Activated CD4-positive, alpha-beta T cell treated with anti-CD3 and anti-CD28 coated beads for 36 hours (primary cell): ENCODE measurements around the gene UBXN1. TPM values are rescaled to one million over a fixed set of nuclear protein-coding genes. Genes with fewer than 3 reads are reported as not detected.
"Not testable (repeated sequence)": the region's sequence is repeated elsewhere in the genome, so short reads cannot be mapped to it uniquely, and the experiment has no call there.

Experiments
- ATAC-seq: fragments of 200-7000 bp; cut with Tn5 transposase; one replicate; pipeline ENCODE4 v1.10.0; 2021; ENCODE audit warnings: mild to moderate bottlenecking, moderate library complexity
- CTCF ChIA-PET: fragments of 350-600 bp; sonication (Branson Sonifier 250); formaldehyde crosslinking; loops from one replicate; lab custom pipeline; 2021; ENCODE audit warnings: antibody characterized with exemption; lab: Charles Lee
- POLR2A ChIA-PET: fragments of 350-600 bp; sonication (Branson Sonifier 250); formaldehyde crosslinking; loops from one replicate; lab custom pipeline; 2021; ENCODE audit warnings: antibody characterized with exemption, inconsistent platforms; lab: Charles Lee
- DNase-seq: peaks from one replicate; pipeline ENCODE4 v3.0.0-alpha.2; 2020
- H3K27ac Mint-ChIP-seq: one replicate; pipeline ENCODE4 v1.8.0; 2021; ENCODE audit warnings: mixed read lengths
- H3K27me3 Mint-ChIP-seq: one replicate; pipeline ENCODE4 v1.8.0; 2021; ENCODE audit warnings: mixed read lengths
- H3K36me3 Mint-ChIP-seq: one replicate; pipeline ENCODE4 v1.8.0; 2021; ENCODE audit warnings: low read depth, mixed read lengths
- H3K4me1 Mint-ChIP-seq: one replicate; pipeline ENCODE4 v1.8.0; 2021; ENCODE audit warnings: mixed read lengths
- H3K4me3 Mint-ChIP-seq: one replicate; pipeline ENCODE4 v1.8.0; 2021; ENCODE audit warnings: mild to moderate bottlenecking, moderate library complexity, mixed read lengths
- H3K9me3 Mint-ChIP-seq: one replicate; pipeline ENCODE4 v1.8.0; 2021; ENCODE audit warnings: low read depth, mixed read lengths
- intact Hi-C, 2 experiments: fragments of 100-400 bp; cut with DNase I in 1 of 2; cut with micrococcal nuclease in 1 of 2; formaldehyde crosslinking; loops; one replicate each; pipeline versions ENCODE4 v1.14.2 to v1.15.1; 2022 to 2024; cut with DNase I, micrococcal nuclease
- total RNA-seq, 2 experiments: library from RNA; stranded (reverse); gene quantifications; one replicate each; pipeline ENCODE4 v1.2.3, GENCODE V29; 2021

Gene UBXN1
- total RNA-seq, 2 experiments from 2014 or later: 95.6 to 119 TPM

DNA sequence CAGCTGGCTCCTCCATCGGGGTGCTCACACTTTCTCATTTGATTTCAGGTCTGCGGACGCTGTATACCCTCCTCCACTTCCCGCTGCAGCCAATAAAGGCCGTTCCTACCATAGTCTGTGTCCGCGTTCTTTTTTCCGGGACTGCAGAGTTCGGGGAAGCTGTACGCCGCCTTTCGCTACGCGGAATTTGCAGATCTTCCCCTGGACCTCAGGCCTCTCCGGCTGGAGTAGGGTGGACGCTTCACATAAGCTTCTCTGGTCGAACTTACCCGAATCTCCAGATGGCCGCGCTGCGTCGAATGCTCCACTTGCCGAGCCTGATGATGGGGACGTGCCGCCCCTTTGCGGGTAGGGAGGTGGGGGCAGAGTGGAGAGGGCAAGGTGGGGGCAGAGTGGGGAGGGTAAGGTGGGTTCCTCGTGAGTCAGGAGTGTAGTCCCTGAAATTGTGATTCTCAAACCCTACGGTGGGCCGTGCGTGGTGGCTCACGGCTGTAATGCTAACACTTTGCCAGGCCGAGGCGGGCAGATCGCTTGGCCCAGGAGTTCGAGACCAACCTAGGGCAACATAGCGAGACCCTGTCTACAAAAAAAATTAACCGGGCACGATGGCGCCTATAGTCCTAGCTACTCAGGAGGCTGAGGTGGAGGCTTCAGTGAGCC is 13.1 kb downstream of the UBXN1 start:
- DNase-seq: peak; percentile 71
- Mint-ChIP-seq H3K36me3 (peaks cover 56% of the 10 kb centered on the region), H3K27me3 (no peaks in the 10 kb centered on the region), H3K4me3 (peak overlapping the region; percentile 93), H3K27ac (peak overlapping the region; percentile 89), H3K9me3 (no peaks in the 10 kb centered on the region), H3K4me1 (peaks cover 42% of the 10 kb centered on the region)
- ATAC-seq: peak; percentile 21
- CTCF ChIA-PET: interaction anchor here (0.6 to 2.7 kb wide), 12 partner anchors 8 to 362 kb away, joined by 3 to 21 read pairs (median 4); partner anchors contain the start of genes BSCL2, GNG3, INTS5 and MTA2
- intact Hi-C loops: loop anchor here (1.0 to 2.0 kb wide), 13 partner anchors 12 to 190 kb away; partner anchors contain the start of genes EML3 (in 2 of the 2), GANAB (in 2 of the 2), INTS5 (in 2 of the 2) and TUT1 (in 2 of the 2)
- POLR2A ChIA-PET: interaction anchor here (0.6 to 2.8 kb wide), 30 partner anchors 9 to 1652 kb away, joined by 3 to 38 read pairs (median 10); partner anchors contain the start of genes B3GAT3, BSCL2, EEF1G and GANAB

DNA sequence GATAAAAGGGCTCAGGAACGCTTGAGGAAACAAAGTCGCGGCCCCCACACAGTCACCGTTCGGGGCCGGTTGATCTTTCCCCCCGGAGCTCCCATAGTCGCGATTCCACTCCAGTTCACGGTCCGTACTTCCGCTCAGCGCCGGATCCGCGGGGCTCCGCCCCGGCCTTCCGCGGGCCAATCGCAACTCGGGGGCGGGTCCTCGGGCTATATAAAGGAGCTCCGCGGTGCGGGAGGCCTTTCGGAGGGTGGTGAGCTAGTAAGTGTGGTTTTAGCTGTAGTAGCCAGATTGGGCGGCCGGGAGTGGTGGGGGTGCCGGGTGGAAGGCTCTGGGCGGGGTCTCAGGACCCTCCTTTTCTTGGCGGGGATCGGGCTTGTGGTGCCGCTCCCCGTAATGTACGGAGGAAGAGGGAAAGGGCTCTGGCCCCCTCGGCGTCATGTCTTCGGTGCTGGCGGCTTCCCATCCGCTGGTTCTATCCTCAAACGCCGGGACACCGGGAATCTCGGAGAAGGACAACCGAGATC is 13.7 kb downstream of the UBXN1 start, which contains the start of the genes C11orf98 and CSKMT:
C11orf98 (minus strand) TSS at position 136 of the 524 bp plus-strand sequence; CDS start at position 95, 41 bp downstream.
CSKMT (plus strand) TSS at position 238 of the 524 bp plus-strand sequence. CDS start 568 bp downstream, outside the sequence.
- Mint-ChIP-seq H3K27ac (peak within 1 kb of the TSS; percentile 89), H3K4me3 (peak within 1 kb of the TSS; percentile 93), H3K36me3 (peaks cover 51% of the 10 kb centered on the region), H3K9me3 (no peaks in the 10 kb centered on the region), H3K27me3 (no peaks in the 10 kb centered on the region), H3K4me1 (peaks cover 38% of the 10 kb centered on the region)
- ChIA-PET CTCF (interaction anchor here (0.6 to 2.7 kb wide), 18 partner anchors 9 to 362 kb away, joined by 3 to 21 read pairs (median 4); partner anchors contain the start of genes BSCL2, GNG3, INTS5 and MTA2), POLR2A (interaction anchor here (0.5 to 2.8 kb wide), 36 partner anchors 8 to 1653 kb away, joined by 3 to 38 read pairs (median 6); partner anchors contain the start of genes B3GAT3, BSCL2, EEF1G and GANAB)
- peak; percentile 90 for ATAC-seq
- DNase-seq: peak; percentile 97
- intact Hi-C loops: loop anchor here (1.0 to 2.0 kb wide), 13 partner anchors 12 to 190 kb away; partner anchors contain the start of genes EML3 (in 2 of the 2), GANAB (in 2 of the 2), INTS5 (in 2 of the 2) and TUT1 (in 2 of the 2)

DNA sequence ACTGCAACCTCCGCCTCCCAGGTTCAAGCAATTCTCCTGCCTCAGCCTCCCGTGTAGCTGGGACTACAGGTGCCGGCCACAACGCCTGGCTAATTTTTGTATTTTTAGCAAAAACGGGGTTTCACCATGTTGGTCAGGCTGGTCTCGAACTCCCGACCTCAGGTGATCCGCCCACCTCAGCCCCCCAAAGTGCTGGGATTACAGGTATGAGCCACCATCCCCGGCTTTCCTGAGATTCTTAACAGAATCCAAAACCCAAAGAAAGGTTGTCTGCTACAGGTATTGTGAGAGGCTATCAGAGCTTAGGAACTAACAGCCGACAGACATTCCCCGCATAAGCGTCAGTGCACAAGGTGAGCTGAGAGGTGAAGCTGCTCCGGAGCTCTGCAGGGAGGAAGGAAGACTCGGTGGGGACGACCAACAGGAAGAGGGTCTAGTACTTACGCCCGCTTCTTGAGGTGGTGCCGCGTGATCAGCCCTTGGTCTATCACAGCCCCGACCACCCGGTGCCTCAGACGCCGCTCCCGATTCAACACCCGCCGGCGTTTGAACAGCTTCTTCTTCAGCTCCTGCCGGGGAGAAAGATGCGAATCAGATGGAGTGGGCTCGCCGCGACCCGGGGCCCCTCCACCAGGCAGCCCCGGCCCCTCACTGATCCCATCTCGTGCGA is 14.3 kb downstream of the UBXN1 start:
- DNase-seq (peak; percentile 75), ATAC-seq (peak; percentile 60)
- Mint-ChIP-seq H3K36me3 (peaks cover 47% of the 10 kb centered on the region), H3K9me3 (no peaks in the 10 kb centered on the region), H3K27ac (peak overlapping the region; percentile 89), H3K4me1 (peaks cover 32% of the 10 kb centered on the region), H3K4me3 (peak overlapping the region; percentile 93), H3K27me3 (no peaks in the 10 kb centered on the region)
- ChIA-PET POLR2A (interaction anchor here (0.5 to 2.8 kb wide), 35 partner anchors 9 to 699 kb away, joined by 3 to 38 read pairs (median 7); partner anchors contain the start of genes B3GAT3, BSCL2, EEF1G and GANAB), CTCF (interaction anchor here (0.6 to 2.7 kb wide), 17 partner anchors 9 to 363 kb away, joined by 3 to 21 read pairs (median 4); partner anchors contain the start of genes BSCL2, GNG3, INTS5 and MTA2)
- intact Hi-C loops: loop anchor here (1.0 to 2.0 kb wide), 13 partner anchors 11 to 191 kb away; partner anchors contain the start of genes EML3 (in 2 of the 2), GANAB (in 2 of the 2), INTS5 (in 2 of the 2) and TUT1 (in 2 of the 2)

DNA sequence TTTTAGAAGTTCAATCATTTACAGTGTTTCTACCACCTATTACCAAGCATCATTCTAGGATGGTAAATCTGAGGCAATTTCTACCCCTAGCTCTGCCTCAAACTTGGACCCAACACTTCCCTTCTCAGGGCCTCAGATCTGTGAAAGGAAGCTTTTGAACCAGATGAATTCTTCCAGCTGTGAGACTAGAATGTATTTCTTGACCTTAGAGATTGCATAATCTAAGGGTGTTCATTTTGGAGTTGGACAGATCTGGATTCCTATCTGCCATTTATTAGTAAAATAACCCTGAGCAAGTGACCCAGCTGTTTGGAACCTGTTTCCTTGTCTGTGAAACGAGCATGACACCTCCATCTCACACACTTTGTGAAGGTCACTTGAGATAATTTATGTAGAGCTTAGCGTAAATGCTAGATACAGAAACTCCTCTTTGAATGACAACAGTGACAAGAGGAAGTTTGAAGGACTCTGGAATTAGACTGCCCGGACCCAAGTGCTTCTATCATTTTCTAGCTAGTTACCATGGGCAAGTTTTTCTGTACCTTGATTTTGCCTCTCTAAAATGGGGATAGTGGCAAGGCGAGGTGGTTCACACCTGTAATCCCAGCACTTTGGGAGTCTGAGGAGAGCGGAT is 22.0 kb downstream of the UBXN1 start:
- intact Hi-C loops: no loop called here
- ATAC-seq (no peak), DNase-seq (no peak)
- H3K9me3 Mint-ChIP-seq: no peaks in the 10 kb centered on the region
- no peak overlapping the region for H3K27ac Mint-ChIP-seq
- peaks cover 12% of the 10 kb centered on the region for H3K4me1 Mint-ChIP-seq
- no peak overlapping the region for H3K4me3 Mint-ChIP-seq
- ChIA-PET CTCF (interaction anchor here (0.7 to 1.5 kb wide), 6 partner anchors 10 to 131 kb away, joined by 3 read pairs; partner anchors contain the start of genes LRRN4CL and TMEM179B), POLR2A (interaction anchor here (0.7 to 3.0 kb wide), 4 partner anchors 8 to 175 kb away, joined by 3 to 28 read pairs (median 4); partner anchors contain the start of genes C11orf98, CSKMT and TUT1)
- no peaks in the 10 kb centered on the region for H3K27me3 Mint-ChIP-seq
- H3K36me3 Mint-ChIP-seq: peaks cover 6% of the 10 kb centered on the region

DNA sequence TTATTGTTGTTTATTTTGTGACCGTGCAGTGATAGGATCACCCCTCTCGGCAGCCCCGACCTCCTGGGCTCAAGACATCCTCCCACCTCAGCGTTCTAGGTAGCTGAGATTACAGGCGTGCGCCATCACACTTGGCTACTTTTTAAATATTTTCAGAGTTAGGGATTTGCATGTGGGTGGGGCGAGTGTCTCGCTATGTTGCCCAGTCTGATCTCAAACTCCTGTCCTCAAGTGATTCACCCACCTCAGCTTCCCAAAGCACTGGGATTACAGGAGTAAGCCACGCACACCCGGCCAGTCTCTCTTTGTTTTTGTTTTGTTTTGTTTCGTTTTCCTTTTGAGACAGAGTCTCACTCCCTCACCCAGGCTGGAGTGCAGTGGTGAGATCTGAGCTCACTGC is 24.6 kb downstream of the UBXN1 start:
- CTCF ChIA-PET: interaction anchor here (0.7 to 4.0 kb wide), 4 partner anchors 11 to 133 kb away, joined by 3 to 21 read pairs (median 4); partner anchors contain the start of genes C11orf98, CSKMT and TMEM179B
- H3K27ac Mint-ChIP-seq: peak overlapping the region; percentile 11
- H3K9me3 Mint-ChIP-seq: no peaks in the 10 kb centered on the region
- POLR2A ChIA-PET: interaction anchor here (0.7 to 3.0 kb wide), 2 partner anchors 10 to 11 kb away, joined by 3 to 28 read pairs; partner anchors contain the start of genes C11orf98 and CSKMT
- no peak for DNase-seq
- no peak for ATAC-seq
- intact Hi-C loops: no loop called here
- peaks cover 8% of the 10 kb centered on the region for H3K36me3 Mint-ChIP-seq
- peaks cover 21% of the 10 kb centered on the region for H3K4me1 Mint-ChIP-seq
- H3K4me3 Mint-ChIP-seq: peak overlapping the region; percentile 44
- no peaks in the 10 kb centered on the region for H3K27me3 Mint-ChIP-seq

DNA sequence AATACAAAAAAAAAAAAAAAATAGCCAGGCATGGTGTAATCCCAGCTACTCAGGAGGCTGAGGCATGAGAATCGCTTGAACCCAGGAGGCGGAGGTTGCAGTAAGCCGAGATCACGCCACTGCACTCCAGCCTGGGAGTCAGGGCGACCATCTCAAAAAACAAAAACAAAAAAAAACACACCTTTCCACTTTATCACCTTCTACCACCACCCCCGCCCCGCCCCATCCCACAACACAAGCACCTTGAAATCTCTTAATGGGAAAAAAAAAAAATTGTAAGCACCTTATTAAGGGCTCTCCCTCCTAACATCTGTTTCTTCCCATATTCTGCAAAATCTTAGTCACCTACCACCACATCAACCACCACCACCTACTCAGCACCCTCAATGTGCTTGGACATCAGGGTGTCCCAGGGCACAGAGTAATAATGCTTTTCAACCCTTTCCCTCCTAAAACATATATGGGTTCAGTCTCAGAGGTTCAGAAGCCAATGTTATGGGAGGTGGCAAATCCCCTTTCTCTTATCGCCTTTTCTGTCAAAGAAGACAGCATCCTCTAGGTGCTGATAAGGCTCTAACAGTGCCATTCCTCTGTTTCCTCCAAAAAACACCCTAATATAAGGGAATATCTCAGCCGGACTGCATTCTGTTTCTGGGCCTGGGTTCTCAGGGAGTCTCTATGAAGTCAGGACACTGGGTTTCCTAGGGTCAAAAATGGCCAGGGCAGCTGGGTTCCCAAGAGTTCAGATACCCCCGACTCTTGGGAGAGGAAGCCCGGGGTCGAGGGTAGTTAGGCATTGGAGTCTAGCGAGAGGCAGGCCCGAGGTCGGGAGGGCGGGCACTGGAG is 26.5 kb downstream of the UBXN1 start:
- POLR2A ChIA-PET: interaction anchor here (0.6 to 2.0 kb wide), 11 partner anchors 13 to 189 kb away, joined by 3 to 27 read pairs (median 7); partner anchors contain the start of genes B3GAT3, C11orf98, CSKMT and HNRNPUL2
- DNase-seq: no peak

DNA sequence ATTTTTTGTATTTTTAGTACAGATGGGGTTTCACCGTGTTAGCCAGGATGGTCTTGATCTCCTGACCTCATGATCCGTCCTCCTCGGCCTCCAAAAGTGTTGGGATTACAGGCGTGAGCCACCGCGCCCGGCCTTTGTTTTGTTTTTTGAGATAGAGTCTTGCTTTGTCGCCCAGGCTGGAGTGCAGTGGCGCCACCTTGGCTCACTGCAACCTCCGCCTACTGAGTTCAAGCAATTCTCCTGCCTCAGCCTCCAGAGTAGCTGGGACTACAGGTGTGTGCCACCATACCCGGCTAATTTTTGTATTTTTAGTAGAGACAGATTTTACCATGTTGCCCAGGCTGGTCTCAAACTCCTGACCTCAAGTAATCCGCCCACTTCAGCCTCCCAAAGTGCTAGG is 28.6 kb downstream of the UBXN1 start:
- DNase-seq, H3K9me3 Mint-ChIP-seq, intact Hi-C loops, H3K4me3 Mint-ChIP-seq, ATAC-seq, H3K27me3 Mint-ChIP-seq: not testable (repeated sequence)
- Mint-ChIP-seq H3K27ac (peak overlapping the region; percentile 25), H3K36me3 (peaks cover 15% of the 10 kb centered on the region), H3K4me1 (peaks cover 30% of the 10 kb centered on the region)
- POLR2A ChIA-PET: interaction anchor here (1.4 to 1.6 kb wide), 2 partner anchors 18 to 77 kb away, joined by 4 read pairs; partner anchors contain the start of gene HNRNPUL2
- CTCF ChIA-PET: interaction anchor here (0.7 to 1.5 kb wide), 3 partner anchors 15 to 111 kb away, joined by 3 to 5 read pairs (median 4); partner anchors contain the start of genes B3GAT3, C11orf98, CSKMT and POLR2G

More for the DNA sequence above, 26.5 kb downstream of the UBXN1 start:
- peak overlapping the region; percentile 91 for H3K27ac Mint-ChIP-seq
- H3K4me3 Mint-ChIP-seq: peak overlapping the region; percentile 88
- H3K4me1 Mint-ChIP-seq: peaks cover 23% of the 10 kb centered on the region
- H3K36me3 Mint-ChIP-seq: peaks cover 12% of the 10 kb centered on the region
- intact Hi-C loops: loop anchor here (1.0 to 2.0 kb wide), 9 partner anchors 13 to 102 kb away; partner anchors contain the start of genes C11orf98 (in 2 of the 2), CSKMT (in 2 of the 2), TUT1 (in 2 of the 2) and HNRNPUL2 (in 1 of the 2)
- CTCF ChIA-PET: interaction anchor here (0.6 to 4.0 kb wide), 5 partner anchors 12 to 61 kb away, joined by 3 to 21 read pairs (median 4); partner anchors contain the start of genes C11orf98, CSKMT, TUT1 and UQCC3
- no peak for ATAC-seq
- H3K27me3 Mint-ChIP-seq: no peaks in the 10 kb centered on the region
- H3K9me3 Mint-ChIP-seq: no peaks in the 10 kb centered on the region

DNA sequence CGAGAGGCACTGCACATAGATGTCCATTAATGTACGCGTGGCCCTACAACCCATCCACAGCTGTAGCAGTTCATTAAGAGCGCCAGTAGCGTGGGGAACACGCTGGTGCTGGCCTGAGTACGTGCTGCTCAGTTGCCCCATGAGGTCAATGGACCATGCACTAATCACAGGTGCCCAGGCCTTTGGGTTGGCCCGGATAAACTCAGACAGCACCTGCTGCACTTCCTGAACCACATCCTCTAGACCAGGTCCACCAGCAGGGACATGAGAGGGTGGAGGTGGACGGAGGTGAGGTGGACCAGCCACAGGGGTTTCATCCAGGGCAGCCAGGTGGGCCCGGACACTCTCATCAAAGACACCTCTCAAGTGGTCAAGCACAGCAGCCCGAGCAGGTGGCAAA is 29.4 kb downstream of the UBXN1 start:
- POLR2A ChIA-PET: interaction anchor here (0.6 to 4.1 kb wide), 4 partner anchors 15 to 78 kb away, joined by 3 to 21 read pairs (median 4); partner anchors contain the start of genes C11orf98, CSKMT and HNRNPUL2
- DNase-seq (no peak), ATAC-seq (no peak)
- intact Hi-C loops: no loop called here
- H3K4me1 Mint-ChIP-seq: peaks cover 35% of the 10 kb centered on the region
- H3K27ac Mint-ChIP-seq: no peak overlapping the region
- CTCF ChIA-PET: interaction anchor here (0.7 to 1.2 kb wide), 3 partner anchors 15 to 112 kb away, joined by 3 to 4 read pairs (median 3); partner anchors contain the start of genes POLR2G and TUT1
- no peaks in the 10 kb centered on the region for H3K9me3 Mint-ChIP-seq
- peaks cover 20% of the 10 kb centered on the region for H3K36me3 Mint-ChIP-seq
- H3K4me3 Mint-ChIP-seq: no peak overlapping the region
- H3K27me3 Mint-ChIP-seq: no peaks in the 10 kb centered on the region
